Measurements from ENCODE around the gene DUOX2. TPM values are rescaled to one million over a fixed set of nuclear protein-coding genes. Genes with fewer than 3 reads are reported as not detected.
"Not testable (repeated sequence)": the region's sequence is repeated elsewhere in the genome, so short reads cannot be mapped to it uniquely, and the experiment has no call there.

DUOX2 gene
- total RNA-seq, 1 donor from 2014 or later = not detected

DNA sequence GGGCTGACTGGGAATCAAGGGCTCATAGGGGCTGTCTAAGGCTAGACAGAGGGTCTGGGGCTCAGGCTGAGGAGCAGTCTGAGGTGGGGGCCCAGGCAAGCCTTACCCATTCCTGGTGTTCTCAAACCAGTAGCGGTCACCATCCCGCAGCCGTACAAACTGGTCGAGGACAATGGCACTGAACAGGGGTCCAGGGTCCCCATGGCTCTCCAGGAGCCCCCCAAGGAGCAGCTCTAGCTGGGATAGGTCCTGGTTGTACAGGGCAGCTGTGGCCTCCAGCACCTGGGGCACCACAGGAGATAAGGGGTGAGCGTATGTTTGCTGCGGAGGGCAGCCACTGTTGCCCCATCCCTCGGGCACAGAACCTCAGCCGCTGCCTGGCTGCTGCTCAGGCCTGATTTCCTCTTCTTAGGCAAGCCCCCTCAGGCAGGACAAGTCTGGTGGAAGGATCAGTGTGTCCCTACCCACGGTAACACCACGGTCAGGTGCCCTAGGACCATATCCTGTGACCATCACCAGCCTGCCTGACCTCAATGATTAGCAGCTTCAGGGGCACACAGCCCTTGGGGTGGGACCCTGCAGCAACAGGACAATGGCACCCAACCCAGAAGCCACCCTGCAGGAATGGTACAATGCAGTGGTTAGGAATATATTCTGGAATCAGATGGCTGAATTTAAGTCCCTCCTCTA is 5.9 kb downstream of the DUOX2 start:
- H3K4me3 ChIP-seq (ENCODE audit: low read depth, low read length) = no peak overlapping the region
- DNase-seq (ENCODE audit: low read depth) = no peak
- TF ChIP-seq, protein P1, sequence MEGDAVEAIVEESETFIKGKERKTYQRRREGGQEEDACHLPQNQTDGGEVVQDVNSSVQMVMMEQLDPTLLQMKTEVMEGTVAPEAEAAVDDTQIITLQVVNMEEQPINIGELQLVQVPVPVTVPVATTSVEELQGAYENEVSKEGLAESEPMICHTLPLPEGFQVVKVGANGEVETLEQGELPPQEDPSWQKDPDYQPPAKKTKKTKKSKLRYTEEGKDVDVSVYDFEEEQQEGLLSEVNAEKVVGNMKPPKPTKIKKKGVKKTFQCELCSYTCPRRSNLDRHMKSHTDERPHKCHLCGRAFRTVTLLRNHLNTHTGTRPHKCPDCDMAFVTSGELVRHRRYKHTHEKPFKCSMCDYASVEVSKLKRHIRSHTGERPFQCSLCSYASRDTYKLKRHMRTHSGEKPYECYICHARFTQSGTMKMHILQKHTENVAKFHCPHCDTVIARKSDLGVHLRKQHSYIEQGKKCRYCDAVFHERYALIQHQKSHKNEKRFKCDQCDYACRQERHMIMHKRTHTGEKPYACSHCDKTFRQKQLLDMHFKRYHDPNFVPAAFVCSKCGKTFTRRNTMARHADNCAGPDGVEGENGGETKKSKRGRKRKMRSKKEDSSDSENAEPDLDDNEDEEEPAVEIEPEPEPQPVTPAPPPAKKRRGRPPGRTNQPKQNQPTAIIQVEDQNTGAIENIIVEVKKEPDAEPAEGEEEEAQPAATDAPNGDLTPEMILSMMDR (conservative IDR thresholded peaks at IDR 0.05; ENCODE audit: low read depth, low read length) = no peak

DNA sequence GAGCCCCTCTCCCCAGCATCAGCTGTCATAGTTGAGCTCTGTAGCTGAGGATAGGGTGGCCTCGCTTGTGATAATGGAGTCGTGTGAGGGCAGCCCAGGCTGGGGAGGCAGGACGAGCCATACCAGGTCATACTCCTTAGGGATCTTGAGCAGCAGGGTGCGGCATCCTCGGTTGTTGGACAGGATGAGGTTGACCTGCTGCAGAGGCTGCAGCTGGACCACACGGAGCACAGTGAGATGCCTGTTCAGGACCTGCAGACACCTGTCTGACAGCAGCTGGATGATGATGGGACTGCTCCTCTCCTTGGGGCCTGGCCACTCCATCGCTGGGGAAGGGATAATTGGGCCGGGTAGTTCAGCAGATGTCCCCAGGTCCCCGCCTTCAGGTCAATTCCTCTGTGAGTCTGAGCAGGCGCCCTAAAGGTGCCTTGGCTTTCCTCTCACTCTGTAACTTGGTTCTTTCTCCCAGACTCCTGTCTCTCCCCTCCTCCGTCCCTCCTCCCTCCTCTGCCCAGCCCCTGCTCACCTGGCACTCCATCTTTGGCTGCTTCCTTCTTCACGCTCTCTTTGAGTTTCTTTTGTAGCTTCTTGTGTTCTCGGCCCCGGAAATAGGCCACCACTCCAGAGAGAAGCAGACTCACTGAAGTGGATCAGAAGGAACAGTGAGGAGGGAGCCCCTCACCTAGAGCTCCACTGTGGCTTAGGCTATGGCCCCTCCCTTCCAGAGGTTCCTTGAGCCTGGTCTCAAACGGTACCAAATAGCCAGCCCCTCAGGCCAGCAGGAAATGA is 7.8 kb downstream of the DUOX2 start:
- H3K4me3 ChIP-seq (ENCODE audit: low read depth, low read length) = no peak overlapping the region
- no peak for DNase-seq (ENCODE audit: low read depth)
- TF ChIP-seq, protein P1 (conservative IDR thresholded peaks at IDR 0.05; ENCODE audit: low read depth, low read length) = no peak

DNA sequence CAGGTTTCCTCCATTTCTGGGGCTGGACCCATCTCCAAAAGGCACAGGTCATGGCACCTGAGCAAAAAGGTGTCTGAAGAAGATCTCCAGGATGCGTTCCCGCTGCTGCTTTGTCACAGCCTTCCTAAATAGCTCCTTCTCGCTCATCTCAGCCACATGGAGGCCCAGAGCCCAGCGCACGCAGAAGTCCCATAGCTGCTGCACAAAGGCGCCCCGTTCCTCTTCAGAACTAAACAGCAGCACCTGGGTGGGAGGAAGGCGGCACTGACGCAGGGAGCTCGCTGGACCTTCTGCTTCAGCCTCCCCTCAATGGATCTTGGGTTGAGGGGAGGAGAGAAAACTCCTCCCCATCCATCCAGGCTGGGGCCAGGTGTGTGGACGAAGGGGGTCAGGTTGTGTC is 8.4 kb downstream of the DUOX2 start:
- TF ChIP-seq, protein P1 (conservative IDR thresholded peaks at IDR 0.05; ENCODE audit: low read depth, low read length) = no peak
- no peak overlapping the region for H3K4me3 ChIP-seq (ENCODE audit: low read depth, low read length)
- no peak for DNase-seq (ENCODE audit: low read depth)

DNA sequence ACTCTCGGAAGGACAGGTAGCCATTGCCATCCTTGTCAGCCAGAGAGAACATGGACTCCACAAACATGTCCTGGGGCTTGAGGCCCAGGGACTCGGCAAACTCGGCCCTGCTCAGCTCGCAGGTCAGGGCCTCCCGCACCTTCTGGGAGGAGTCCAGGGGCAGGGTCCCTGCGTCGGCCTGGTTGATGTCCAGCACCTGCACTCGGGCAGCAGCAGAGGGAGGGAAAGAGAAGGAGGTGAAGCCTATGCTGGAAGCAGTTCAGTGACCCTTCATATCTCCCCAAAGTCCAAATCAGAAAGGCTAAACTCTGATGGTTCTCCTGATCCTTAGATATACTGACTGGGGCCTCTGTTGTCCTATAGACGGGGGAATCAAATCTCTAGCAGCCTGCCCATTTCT is 9.8 kb downstream of the DUOX2 start:
- not testable (repeated sequence) for H3K4me3 ChIP-seq (ENCODE audit: low read depth, low read length); DNase-seq (ENCODE audit: low read depth)

DNA sequence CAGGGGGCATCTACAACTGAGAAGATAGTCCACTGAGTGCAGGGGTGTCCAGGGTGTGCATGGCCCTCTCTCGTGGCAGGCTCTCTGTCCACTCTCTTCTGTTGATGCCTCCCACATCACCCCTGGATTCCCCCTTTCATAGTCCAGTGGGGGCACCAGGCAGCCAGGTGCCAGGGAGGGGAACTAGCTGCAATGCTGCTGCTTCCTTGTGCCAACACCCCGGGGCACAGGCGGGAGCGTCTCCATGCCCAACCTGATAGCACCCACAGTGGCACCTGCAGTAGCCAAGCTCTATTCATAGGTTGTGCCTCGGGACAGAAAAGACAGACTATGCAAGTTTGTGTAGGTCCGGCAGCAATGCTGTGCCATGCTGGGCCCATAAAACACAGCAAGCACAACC is 11.7 kb downstream of the DUOX2 start:
- H3K4me3 ChIP-seq (ENCODE audit: low read depth, low read length) = no peak overlapping the region
- DNase-seq (ENCODE audit: low read depth) = no peak
- TF ChIP-seq, protein P1 (conservative IDR thresholded peaks at IDR 0.05; ENCODE audit: low read depth, low read length) = no peak

DNA sequence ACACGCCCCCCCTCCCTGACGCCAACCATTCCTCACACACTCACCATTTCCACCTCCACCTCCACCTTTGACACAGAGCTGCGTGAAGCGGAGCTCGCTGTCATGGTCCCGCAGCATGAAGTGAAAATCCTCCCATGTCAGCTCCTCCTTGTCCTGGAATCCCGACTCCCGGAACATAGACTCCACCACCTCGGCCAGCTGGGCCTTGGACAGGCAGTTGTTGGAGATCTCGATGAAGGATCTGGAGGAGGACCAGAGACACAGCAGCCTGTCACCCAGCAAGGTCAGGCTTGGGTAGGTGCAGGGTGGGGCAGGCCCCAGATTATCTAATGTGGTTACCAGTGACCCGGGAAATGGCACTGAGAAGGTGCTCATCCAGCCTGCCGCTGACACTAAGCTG is 12.2 kb downstream of the DUOX2 start:
- no peak for DNase-seq (ENCODE audit: low read depth)
- TF ChIP-seq, protein P1 (conservative IDR thresholded peaks at IDR 0.05; ENCODE audit: low read depth, low read length) = no peak
- no peak overlapping the region for H3K4me3 ChIP-seq (ENCODE audit: low read depth, low read length)

DNA sequence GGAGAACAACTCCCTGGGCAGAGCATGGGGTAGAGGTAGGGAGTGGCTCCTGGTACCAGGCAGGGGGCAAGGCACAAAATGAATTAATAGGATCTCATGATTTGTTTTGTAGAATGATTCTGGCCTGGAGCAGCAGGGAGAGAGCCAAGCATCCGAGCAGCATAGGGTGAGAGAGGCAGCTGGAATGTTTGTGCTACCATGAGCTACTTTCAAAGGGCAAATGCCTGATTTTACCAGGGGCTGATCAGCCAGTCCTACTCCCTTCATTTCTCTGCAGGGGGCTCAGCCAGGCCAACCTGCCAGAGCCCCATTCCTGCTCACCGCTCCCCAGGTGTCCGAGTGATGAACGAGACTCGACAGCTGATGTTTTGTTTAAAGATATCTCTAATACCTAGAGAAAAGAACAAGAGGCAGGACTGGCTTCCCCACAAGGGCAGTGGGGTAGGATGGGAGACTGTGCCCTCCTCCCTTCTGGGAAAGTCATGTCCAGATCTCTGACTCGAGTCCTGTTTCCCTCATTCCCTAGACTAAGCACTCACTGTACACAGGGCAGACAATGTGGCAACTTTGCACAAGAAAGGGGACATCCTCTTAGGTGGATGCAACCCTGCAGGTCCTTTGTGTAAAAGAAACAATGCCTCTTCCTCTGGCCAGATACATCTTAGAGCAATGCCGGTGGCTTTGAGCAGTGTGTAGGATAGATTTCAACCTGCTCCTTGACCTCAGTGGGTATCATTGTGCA is 12.9 kb downstream of the DUOX2 start:
- H3K4me3 ChIP-seq (ENCODE audit: low read depth, low read length) = no peak overlapping the region
- TF ChIP-seq, protein P1 (conservative IDR thresholded peaks at IDR 0.05; ENCODE audit: low read depth, low read length) = no peak
- DNase-seq (ENCODE audit: low read depth) = no peak
